WTC11 (cell line): Measurements from ENCODE around the gene C1QTNF2. TPM values are rescaled to one million over a fixed set of nuclear protein-coding genes. Genes with fewer than 3 reads are reported as not detected.

Source experiments
- FOXJ3 ChIP-seq: sonication (generic); formaldehyde crosslinking; IDR thresholded peaks from 2 replicates; pipeline ENCODE4 v1.9.0; 2021; ENCODE audit warnings: missing genetic modification reagents, mild to moderate bottlenecking, borderline replicate concordance
- TEAD1 ChIP-seq: sonication (generic); formaldehyde crosslinking; IDR thresholded peaks from 2 replicates; pipeline ENCODE4 v1.8.0; 2022; ENCODE audit warnings: mild to moderate bottlenecking, missing genetic modification reagents
- total RNA-seq: library from RNA; stranded (reverse); gene quantifications from 3 replicates; pipeline ENCODE4 v1.2.3, GENCODE V29; 2021
- TF ChIP-seq, protein P1 (sequence below): sonication (generic); formaldehyde crosslinking; IDR thresholded peaks from 2 replicates; pipeline ENCODE4 v1.8.0; 2022; ENCODE audit warnings: mild to moderate bottlenecking, missing genetic modification reagents

The C1QTNF2 gene
- total RNA-seq, 1 experiment from 2014 or later, result 0.52 TPM

DNA sequence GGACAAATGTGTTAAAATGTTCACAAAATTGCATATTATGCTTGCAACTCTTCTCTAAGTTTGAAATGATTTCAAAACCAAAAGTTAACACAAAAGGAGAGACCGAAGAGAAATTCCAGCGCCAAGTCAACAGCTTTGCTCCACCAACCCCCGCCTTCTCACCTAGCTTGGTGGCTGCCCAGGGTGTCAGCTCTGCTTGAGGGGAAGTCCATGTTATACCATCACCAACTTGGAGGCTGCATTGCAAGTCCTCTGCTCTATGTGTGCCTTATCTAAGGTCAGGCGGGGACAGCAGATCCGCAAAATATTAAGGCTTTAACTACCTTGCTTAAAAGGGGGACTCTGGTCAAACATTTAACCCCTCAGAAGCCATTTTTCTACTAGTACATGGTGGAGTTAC lies 72.7 kb downstream of the C1QTNF2 start (continued):
- no peak for TF ChIP-seq TEAD1 (CRISPR knock-in tag)
- TF ChIP-seq, protein P1, sequence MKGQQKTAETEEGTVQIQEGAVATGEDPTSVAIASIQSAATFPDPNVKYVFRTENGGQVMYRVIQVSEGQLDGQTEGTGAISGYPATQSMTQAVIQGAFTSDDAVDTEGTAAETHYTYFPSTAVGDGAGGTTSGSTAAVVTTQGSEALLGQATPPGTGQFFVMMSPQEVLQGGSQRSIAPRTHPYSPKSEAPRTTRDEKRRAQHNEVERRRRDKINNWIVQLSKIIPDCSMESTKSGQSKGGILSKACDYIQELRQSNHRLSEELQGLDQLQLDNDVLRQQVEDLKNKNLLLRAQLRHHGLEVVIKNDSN (CRISPR knock-in tag), result no peak
- no peak for TF ChIP-seq FOXJ3
- TF ChIP-seq, all 79 proteins: peak for 0

Other genes starting within 250 kb of the C1QTNF2 start
- gene FABP6, start 141.1 kb downstream of the C1QTNF2 start, total RNA-seq, result 2.3 to 4.9 TPM (median 2.9 TPM) in 3 replicates
- 27.9 to 31.3 TPM (median 28.6 TPM) in 3 replicates for gene CCNJL, start 58.1 kb downstream of the C1QTNF2 start, total RNA-seq
- gene FAM200C, start 29.4 kb upstream of the C1QTNF2 start, total RNA-seq, result 5.4 to 7.2 TPM (median 6.3 TPM) in 3 replicates
- 28.7 to 33.3 TPM (median 32.5 TPM) in 3 replicates for gene SLU7, start 48.5 kb upstream of the C1QTNF2 start, total RNA-seq
- 239 to 273 TPM (median 270 TPM) in 3 replicates for gene PTTG1, start 51.2 kb upstream of the C1QTNF2 start, total RNA-seq